Transverse colon (tissue), 4 donors: Measurements from ENCODE around the gene GGT1.

ENCODE experiments used
- CTCF ChIP-seq, 5 experiments: fragments of 200-600 bp in 3 of 5; fragments of 450-650 bp in 2 of 5; sonication (generic) in 3 of 5; IDR thresholded peaks; 1 replicate in 2 of 5; 2 replicates in 3 of 5; pipeline ENCODE4 v1.5.1; 2016 to 2017; ENCODE audit warnings: antibody characterized with exemption in 5 of 5, inconsistent platforms in 3 of 5, mild to moderate bottlenecking in 2 of 5, moderate library complexity in 1 of 5
- POLR2A ChIP-seq: fragments of 450-650 bp; IDR thresholded peaks from one replicate; pipeline ENCODE4 v1.6.1; 2016; ENCODE audit warnings: antibody characterized with exemption, mild to moderate bottlenecking, moderate library complexity
- POLR2AphosphoS5 ChIP-seq, 3 donors: sonication (generic); formaldehyde crosslinking; IDR thresholded peaks; one replicate each; pipeline ENCODE4 v1.6.1; 2016; ENCODE audit warnings: antibody characterized with exemption in 3 of 3

- no peak for TF ChIP-seq CTCF (IDR thresholded peaks at IDR 0.05)
- no peak for TF ChIP-seq POLR2AphosphoS5 (IDR thresholded peaks at IDR 0.05)
- TF ChIP-seq POLR2A, result no peak
These were observed 19.5 kb upstream of the GGT1 start for GRCh38 chr22:24583221-24584165.
